NK-92 (cell line): ENCODE data around the gene SDR9C7.
"Not testable (repeated sequence)": the region's sequence is repeated elsewhere in the genome, so short reads cannot be mapped to it uniquely, and the experiment has no call there.

Experiments used
- DNase-seq: peaks from one replicate; lab custom pipeline; 2025; ENCODE audit not compliant: unreplicated experiment; lab: John Stamatoyannopoulos, UW

Gene SDR9C7

DNA sequence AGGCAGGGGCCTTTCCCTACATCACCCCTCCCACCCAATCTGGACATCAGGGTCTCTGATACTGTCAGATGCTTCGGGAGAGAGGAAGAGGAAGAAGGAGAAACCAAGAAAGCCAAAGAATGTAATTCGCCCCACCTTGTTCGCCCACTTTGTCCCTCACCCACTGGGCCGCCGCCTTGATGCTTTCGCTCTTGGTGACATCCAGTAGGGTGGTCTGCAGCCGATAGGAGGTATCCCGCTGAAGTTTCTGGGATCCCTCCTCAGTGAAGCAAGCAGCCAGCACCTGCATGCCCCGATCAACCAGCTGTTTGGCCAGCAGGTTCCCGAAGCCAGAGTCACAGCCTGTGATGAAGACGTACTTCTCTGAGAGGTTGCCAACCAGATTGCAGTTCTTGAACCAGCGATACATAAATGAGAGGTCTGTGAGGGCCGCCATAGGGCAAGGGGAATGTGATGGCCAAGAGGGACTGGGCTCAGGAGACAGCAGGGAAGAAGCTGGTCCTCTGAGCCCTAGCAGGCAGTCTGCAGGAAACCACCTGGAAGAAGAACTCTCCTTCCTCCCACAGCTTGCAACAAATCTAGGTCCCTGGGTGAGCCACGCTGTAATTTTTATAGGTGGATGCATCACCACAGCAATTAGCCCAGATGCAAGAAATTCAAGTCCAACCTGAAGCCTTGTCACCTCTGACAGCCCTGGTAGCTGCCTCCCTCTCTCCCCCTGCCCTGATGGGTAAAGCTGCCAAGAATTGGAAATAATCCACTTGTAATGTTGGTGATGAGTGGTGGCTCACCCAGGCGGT lies at the start of gene SDR9C7:
SDR9C7 (minus strand) TSS at position 583 of the 800 bp plus-strand sequence; CDS start at position 436, 147 bp downstream.
- DNase-seq: no peak

DNA sequence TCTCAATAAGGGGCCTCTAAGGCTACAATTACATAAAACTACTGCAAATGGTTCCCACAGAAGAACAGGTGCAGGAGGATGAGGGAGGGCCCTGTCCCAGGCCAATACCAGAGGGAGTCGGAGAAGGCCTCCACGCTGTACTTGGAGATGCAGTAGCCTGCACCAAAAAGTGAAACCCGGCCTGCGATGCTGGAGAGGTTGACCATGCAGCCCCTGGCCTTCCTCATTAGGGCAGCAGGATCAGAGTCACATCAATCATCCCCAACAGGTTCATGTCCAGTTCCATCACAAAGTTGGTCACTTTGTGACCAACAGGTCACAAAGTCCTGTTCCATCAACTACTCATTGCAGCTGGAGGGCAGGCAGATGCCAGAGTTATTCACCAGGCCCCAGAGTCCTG lies 49.2 kb upstream of the SDR9C7 start:
- DNase-seq: no peak

DNA sequence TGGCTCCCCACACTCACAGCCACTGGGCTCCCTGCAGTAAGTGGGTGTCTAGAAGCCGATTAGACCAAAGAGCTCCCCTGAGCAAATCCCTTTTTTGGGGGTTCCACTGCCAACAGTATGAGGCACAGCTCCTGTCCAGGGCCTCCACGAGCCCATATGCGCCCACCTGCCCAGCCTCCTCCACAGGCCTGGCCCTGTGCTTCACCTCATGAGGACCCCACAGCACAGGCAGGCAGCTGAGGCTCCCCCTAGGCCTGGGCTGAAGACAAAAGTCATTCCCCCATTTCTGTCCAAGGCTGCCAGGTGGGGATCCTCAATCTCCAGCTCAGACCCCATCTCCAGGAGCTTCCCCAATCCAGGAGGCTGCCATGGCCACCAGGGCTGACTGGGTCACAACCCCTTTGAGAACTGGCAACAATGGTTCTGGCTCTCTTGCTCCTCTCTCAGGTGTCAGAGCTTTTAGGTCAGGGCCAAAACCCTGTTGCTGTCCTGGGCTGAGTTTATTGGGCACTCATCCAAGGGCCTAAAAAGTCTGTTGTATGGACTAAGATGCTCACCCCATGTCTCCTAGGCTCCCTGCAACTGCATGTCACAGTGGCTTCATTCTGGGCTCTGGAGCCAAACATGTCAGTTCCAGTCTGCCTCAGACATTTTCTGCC lies 48.5 kb upstream of the SDR9C7 start:
- not testable (repeated sequence) for DNase-seq

DNA sequence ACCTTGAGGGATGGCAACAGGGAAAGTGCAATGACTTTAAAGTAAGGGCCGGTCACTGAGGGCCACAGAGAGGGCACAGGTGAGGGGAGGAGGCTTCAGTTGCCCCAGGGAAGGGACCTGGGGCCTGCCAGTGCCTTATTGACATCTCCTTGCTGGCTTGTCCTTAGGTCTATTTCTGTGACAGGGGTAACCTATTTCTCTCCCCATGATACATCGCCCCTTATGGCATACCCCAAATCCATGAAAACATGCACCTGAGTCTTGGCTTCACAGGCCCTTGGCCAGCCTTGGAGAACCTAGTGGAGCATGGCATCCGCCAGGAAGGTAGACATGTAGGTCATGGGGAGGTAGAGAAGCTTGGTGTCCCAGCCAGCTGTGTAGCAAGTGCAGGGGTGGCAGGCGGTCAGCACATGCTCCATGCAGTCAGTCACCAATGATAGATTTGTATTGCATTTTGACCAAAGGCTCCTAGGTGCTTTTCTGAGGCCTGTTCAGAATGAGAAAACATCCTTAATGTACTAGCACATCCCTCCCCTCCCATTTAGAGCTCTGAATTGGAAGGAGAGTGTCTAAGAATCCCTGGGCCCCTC lies 46.8 kb upstream of the SDR9C7 start:
- DNase-seq: no peak

DNA sequence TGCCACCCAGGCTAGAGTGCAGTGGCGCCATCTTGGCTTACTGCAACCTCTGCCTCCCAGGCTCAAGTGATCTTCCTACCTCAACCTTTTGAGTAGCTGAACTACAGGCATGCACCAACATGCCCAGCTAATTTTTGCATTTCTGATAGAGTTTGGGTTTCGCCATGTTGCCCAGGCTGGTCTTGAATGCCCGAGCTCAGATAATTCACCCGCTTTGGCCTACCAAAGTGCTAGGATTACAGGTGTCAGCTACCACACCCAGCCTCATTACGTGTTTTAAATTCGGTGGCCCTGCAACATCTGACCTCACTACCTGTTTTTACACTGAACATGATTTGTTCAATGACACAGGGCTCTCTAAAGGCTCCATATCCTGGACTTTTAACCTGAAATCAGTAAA lies 46.1 kb upstream of the SDR9C7 start:
- no peak for DNase-seq

DNA sequence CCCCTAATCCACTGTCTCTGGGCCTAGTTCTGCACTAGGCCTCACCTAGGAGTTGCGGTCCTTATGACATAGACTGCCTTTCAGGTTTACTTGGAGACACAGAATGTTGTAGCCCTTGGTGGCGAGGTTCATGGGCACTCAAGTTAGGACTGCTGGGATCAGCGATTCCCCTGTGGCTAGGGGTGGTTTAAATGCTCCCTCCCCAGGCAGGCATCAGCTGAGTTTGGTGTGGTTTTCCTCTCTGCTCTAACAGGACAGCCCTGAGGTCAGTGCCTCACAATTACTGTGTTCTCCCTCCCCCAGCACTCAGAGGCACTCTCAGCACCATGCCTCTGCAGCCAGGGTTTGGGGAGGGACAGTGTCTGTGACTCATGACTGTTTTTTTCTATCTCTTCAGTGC lies 45.4 kb upstream of the SDR9C7 start:
- no peak for DNase-seq

DNA sequence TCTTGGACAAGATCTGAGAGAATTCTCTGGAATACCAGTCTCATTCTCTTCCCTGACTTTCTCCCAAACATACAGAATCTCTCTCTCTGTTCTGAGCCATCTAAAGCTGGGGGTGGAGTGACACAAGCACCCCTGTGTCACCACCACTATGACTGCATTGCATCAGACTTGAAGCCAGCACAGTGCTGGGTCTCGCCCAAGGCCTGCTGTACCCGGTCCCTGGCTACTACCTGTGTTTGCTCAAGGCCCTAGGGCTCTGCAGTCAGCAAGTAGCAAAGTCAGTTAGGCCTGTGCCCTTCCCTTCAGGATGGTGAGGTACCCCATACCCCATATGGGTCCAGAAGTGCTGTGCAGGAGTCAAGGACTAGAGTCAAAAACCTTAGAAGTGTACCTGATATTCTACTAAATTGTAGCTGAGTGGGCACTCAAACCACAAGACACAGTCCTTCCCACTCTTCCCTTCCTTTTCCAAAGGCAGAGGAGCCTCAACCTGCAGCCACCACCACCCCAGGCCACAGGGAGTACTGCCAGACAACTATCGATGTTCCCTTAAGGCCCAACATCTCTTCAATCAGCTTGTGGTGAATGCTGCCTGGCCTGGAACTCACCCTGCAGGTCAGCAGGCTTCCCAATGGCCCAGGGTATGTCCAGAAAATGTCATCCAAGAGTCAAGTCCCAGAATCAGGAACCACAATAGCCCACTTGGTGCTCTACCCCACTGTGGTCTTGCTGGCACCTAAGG lies 44.4 kb upstream of the SDR9C7 start:
- DNase-seq: no peak

DNA sequence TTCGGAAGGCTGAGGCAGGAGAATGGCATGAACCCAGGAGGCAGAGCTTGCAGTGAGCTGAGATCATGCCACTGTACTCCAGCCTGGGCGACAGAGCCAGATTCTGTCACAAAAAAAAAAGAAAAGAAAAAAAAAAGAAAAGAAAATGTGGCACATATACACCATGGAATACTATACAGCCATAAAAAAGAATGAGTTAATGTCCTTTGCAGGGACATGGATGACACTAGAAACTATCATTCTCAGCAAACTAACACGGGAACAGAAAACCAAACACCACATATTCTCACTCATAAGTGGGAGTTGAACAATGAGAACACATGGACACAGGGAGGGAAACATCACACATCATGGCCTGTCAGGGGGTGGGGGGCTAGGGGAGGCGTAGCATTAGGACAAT lies 43.2 kb upstream of the SDR9C7 start:
- not testable (repeated sequence) for DNase-seq

DNA sequence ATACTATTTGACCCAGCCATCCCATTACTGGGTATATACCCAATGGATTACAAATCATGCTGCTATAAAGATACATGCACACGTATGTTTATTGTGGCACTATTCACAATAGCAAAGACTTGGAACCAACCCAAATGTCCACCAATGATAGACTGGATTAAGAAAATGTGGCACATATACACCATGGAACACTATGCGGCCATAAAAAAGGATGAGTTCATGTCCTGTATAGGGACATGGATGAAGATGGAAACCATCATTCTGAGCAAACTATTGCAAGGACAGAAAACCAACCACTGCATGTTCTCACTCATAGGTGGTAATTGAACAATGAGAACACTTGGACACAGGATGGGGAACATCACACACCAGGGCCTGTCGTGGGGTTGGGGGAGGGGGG lies 40.0 kb upstream of the SDR9C7 start:
- not testable (repeated sequence) for DNase-seq

DNA sequence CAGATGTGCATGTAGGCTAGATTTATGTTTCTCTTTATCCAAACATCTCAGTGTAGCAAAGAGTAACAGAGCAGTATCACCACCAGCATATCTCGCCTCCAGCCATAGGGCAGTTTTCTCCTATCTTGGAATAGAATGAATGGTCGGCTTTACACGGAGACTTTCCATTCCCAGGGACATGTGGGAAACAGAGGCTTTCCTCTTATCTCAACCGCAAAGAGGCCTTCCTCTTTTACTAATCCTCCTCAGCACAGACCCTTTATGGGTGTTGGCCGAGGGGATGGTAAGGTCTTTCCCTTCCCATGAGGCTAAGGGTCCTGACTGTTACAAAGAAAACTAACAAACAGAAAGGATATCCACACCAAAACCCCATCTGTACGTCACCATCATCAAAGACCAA lies 34.7 kb upstream of the SDR9C7 start:
- not testable (repeated sequence) for DNase-seq

DNA sequence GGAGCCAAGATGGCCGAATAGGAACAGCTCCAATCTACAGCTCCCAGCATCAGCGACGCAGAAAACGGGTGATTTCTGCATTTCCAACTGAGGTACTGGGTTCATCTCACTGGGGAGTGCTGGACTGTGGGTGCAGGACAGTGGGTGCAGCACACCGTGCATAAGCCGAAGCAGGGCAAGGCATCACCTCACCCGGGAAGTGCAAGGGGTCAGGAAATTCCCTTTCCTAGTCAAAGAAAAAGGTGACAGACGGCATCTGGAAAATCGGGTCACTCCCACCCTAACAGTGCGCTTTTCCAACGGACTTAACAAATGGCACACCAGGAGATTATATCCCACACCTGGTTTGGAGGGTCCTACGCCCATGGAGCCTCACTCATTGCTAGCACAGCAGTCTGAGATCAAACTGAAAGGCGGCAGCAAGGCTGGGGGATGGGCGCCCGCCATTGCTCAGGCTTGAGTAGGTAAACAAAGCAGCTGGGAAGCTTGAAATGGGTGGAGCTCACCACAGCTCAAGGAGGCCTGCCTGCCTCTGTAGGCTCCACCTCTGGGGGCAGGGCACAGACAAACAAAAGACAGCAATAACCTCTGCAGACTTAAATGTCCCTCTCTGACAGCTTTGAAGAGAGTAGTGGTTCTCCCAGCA lies 31.9 kb upstream of the SDR9C7 start:
- DNase-seq: not testable (repeated sequence)

DNA sequence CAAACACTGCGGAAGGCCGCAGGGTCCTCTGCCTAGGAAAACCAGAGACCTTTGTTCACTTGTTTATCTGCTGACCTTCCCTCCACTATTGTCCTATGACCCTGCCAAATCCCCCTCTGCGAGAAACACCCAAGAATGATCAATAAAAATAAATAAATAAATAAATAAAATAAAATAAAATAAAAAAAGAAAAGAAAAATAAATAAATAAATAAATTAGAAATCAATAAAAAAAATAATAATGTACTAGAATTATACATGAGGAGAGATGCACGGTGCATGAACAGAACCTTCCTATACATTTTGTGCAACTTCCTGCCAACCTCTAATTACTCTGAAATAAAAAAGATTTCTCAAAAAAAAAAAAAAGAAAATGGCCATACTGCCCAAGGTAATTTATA lies 30.9 kb upstream of the SDR9C7 start:
- not testable (repeated sequence) for DNase-seq

DNA sequence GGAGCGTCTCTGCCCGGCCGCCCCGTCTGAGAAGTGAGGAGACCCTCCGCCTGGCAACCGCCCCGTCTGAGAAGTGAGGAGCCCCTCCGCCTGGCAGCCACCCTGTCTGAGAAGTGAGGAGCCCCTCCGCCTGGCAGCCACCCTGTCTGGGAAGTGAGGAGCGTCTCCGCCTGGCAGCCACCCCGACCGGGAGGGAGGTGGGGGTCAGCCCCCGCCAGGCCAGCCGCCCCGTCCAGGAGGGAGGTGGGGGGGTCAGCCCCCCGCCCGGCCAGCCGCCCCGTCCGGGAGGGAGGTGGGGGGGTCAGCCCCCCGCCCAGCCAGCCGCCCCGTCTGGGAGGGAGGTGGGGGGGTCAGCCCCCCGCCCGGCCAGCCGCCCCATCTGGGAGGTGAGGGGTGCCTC lies 29.3 kb upstream of the SDR9C7 start:
- not testable (repeated sequence) for DNase-seq

DNA sequence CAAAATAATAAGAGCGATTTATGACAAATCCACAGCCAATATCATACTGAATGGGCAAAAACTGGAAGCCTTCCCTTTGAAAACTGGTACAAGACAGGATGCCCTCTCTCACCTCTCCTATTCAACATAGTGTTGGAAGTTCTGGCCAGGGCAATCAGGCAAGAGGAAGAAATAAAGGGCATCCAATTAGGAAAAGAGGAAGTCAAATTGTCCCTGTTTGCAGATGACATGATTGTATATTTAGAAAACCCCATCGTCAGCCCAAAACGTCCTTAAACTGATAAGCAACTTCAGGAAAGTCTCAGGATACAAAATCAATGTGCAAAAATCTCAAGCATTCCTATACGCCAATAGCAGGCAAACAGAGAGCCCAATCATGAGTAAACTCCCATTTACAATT lies 28.0 kb upstream of the SDR9C7 start:
- DNase-seq: not testable (repeated sequence)

DNA sequence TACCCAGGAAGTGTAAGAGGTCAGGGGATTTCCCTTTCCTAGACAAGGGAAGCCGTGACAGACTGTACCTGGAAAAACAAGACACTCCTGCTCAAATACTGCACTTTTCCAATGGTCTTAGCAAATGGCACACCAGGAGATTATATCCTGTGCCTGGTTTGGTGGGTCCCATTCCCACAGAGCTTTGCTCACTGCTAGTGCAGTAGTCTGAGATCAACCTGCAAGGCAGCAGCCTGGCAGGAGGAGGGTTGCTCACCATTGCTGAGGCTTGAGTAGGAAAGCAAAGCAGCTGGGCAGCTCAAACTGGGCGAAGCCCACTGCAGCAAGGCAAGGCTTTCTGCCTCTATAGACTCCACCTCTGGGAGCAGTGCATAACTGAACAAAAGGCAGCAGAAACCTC lies 24.2 kb upstream of the SDR9C7 start:
- no peak for DNase-seq

DNA sequence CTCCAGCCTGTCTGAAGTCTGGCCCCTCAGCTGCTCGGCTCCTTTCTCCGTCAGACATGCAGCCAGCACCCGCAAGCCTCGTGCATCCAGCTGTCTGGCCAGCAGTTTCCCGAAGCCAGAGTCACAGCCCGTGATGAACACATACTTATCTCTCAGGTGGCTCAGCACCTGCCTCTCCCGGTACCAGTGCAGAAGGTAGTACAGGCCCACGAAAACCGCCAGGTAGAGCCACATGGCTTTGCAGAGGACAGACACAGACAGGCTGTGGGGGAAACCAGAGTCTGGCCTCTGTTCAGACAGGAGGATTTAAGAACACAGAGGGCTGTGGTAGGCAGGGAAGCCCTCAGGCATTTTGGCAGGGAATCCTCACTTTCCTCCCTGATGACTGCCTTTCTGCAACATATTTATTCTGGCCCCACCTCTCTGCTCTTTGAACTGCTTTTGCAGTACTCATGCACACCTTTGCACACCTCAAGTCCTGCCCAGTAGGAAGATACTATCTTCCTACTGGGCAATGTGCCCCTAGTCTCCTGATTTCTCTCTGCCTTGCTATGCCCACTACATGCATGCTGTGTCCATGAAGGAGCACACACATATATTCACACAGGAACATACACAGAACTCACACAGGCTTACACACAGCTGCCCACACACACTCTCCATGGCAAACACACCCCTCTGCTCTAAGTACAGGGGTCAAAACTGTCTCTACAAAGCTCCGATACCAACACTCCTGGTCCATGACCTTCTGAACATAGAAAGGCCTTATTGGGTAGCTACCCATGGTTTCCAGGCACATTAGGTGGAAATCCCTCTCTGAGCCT lies 23.2 kb upstream of the SDR9C7 start, which contains the start of gene RDH16:
RDH16 (minus strand) TSS at position 380 of the 824 bp plus-strand sequence; CDS start at position 234, 146 bp downstream.
- DNase-seq: no peak

DNA sequence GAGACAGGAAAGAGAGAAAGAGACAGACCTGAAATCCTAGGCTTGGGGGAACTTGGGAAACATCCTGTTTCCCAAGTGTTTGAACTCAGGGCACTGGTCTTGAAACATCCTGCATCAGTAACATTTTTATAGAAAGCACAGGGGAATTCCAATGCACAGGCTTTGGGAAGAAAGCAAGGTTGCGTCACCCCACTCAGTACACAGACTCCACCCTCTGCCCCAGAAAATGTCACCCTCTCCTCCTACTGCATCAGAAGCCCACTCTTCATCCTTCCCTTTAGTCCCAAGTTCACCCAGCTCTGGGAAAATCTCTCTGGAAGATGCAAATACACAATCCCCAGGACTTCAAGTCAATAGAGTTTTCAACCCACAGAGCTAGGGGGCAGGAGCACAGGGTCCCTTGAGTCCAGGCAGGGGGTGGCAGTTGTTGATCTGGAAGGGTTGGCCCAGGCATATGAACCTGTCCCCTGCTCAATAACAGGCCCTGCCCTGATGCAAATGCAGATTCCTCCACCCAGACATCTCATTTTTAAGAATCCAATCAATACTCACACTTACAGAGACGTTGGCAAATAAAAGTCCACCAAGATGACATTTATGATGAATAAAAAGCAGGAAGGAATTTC lies 21.5 kb upstream of the SDR9C7 start:
- no peak for DNase-seq

DNA sequence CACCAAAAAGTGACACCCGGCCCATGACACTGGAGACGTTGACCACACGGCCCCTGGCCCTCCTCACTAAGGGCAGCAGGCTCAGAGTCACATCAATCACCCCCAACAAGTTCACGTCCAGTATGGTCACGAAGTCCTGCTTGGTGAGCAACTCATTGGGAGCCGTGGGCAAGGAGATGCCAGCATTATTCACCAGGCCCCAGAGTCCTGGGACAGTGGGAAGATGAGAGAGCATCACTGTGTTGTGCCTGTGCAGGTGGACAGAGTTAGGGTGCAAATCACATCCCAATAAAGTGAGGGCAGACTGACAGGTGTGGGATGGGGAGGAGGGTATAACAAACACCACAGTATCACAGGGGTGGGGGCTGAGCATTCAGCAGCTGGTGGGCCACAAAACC lies 20.7 kb upstream of the SDR9C7 start:
- DNase-seq: no peak
